Measurements from ENCODE around the gene ALK.
A peak's percentile ranks its signal among the peaks of the same experiment; 100 is the strongest.

The ALK gene

GRCh38 chr2:29916571-29916970, 4.8 kb downstream of the ALK start:
- intact Hi-C loops (cut with DNase I): no loop called here
- no peak for DNase-seq

DNA sequence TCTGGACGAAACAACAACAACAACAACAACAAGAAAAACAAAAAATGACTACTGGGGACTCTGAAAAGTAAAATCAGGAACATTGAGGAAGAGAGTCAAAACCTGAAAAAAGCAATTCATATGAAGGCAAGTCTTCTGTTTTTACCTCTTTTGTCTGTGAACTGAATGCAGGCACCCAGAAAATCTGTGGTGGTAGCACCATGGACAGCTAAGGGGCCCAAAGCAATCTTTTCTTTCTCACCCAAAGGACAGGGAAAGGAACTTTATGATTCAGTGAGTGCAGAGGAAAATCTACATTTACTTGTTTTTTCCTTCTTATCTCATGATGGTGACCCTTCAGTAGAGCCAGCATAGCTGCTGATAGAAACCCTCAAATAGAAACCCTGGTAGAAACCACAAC, 10.4 kb downstream of the ALK start:
- no peak for DNase-seq
- intact Hi-C loops (cut with DNase I): no loop called here

GRCh38 chr2:29910465-29910864, 10.9 kb downstream of the ALK start:
- no peak for DNase-seq
- intact Hi-C loops (cut with DNase I): no loop called here

DNA sequence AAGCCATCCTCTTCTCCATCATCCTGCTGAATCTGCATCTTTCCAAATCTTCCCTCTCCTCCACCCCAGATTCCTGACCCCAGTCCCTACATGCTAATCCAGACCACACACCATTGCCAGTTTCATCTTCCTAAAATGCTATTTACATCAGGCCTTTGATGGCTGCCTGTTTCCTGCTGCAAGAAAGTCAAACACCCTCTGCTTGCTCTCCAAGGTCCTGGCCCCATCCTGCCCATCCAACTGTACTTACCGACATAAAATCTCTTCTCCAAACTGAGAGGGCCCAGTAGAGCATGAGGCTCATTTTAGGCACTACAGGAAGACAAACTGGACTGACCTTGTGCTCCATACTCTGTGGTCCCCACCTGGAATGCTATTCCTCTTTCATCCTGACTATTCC, 19.0 kb downstream of the ALK start:
- intact Hi-C loops (cut with DNase I): no loop called here

DNA sequence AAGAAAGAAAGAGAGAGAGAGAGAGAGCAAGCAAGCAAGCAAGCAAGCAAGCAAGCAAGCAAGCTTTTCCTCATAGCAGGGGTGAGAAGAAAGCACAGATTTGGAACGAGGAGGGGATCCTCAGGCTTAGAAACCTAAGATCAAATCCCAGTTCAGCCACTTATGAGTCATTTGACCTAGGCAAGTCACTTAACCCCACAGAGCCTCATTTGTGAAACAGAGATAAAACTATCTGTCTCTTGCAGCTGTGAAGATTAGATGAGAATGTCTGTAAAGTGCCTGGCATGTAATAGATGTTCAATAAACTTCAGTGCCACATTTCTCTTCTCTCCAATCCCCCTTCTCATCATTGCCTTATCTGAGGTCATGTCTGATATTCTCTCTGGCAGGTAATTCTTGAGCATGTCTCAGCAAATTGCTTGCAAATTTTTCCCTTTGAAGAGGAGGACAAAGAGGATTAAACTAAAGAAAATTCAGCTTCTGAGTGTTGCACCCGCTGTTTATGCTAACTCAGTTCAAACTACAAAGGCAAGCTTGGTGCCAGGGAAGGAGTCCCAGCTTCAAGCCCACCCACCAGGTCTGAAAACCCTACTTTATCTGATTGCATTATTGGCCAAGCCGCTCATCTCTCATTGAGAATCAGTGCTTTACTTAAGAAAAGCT, 20.3 kb downstream of the ALK start:
- no peak for DNase-seq
- intact Hi-C loops (cut with DNase I): no loop called here

More for the DNA sequence above, 19.0 kb downstream of the ALK start:
- DNase-seq: no peak

DNA sequence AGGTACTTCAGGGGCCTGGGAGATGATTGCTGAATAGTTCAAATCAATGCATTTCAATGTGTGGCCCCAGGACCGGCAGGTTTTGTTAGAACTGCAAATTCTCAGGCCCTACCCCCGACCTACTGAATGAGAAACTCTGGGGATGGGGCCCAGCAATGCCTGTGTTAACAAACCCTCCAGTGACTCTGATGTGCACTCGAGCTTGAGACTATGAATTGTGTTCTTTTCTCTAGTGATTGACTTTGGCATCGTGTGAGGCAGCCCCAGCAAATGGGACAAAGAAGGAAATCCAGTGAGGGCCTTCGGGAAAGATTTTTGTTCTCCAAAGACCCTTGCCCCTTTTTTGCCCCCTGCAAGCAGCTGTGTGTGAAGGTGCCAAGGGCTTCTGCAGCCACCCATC, 22.4 kb downstream of the ALK start:
- intact Hi-C loops (cut with DNase I): no loop called here
- DNase-seq: no peak

DNA sequence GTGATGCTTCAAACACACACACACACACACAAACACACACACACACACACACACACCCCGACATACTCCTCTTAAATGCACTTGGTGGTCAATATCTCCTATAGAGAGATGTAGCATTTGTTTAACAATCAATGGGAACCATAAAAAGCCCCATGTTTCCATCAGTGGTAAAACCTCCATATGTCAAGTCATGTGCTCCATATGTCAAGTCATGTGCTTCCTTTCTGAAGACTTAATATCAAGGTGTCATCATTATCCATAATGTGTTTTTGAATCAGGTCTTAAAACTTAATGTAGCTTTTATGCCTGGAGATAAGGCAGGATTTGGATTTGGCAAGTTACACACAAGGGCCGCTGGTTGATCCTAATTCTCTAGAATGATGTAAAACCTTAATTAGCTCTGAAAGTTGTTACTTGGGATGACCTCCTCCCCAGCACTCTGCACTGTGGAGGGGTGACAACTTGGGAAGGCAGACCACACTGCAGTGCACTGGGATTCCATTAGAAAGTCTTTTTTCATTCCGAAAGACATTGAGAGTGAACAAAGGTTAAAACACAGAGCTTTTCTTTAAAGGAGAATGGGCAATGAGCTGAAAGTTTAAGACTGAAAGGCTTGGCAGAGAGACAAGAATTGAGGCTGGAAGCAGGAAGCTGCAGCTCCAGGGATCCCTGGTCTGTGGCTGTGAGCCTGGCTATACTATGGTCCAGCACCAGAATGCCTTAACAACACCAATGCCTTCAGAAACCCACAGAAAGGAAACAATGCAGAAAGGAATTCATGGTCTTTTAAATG, 26.4 kb downstream of the ALK start:
- no peak for DNase-seq
- intact Hi-C loops (cut with DNase I): no loop called here

GRCh38 chr2:29892585-29893259, 28.7 kb downstream of the ALK start:
- intact Hi-C loops (cut with DNase I): no loop called here
- DNase-seq: no peak

DNA sequence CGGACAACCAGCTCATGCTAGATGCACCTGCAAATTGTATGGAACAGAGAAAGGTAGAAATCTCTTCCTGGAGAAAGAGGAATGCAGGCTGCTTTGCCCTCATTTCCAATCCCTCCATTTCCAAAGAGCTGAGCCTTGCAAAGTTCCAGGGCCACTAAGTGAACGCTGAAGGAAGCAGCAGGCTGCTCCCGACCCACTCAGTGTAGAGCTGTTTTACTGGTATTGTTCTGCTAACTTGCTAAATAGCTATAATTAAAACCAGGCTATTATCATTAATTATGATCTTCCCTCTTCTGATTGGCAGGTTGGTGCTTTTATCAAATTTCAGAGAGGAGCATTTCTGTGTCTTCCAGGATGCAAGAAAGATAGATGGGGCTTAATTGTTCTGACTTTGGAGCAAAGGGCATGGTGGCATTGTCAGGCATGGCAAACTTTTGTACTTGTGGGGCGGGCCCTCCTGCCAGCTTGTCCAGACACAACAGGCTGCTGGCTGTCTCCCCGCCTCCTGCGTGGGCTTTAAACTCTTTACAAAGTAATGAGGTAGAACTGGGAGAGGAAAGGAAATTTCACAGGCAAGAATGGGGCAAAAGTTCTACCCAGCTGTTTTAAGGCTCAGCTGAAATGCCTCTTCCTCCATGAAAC, 40.2 kb downstream of the ALK start:
- DNase-seq: peak in 1 of 42 donors; percentile 8
- intact Hi-C loops (cut with DNase I): no loop called here

- intact Hi-C loops (cut with DNase I): no loop called here
- no peak for DNase-seq
Observed at GRCh38 chr2:29880084-29880483, 41.3 kb downstream of the ALK start.

DNA sequence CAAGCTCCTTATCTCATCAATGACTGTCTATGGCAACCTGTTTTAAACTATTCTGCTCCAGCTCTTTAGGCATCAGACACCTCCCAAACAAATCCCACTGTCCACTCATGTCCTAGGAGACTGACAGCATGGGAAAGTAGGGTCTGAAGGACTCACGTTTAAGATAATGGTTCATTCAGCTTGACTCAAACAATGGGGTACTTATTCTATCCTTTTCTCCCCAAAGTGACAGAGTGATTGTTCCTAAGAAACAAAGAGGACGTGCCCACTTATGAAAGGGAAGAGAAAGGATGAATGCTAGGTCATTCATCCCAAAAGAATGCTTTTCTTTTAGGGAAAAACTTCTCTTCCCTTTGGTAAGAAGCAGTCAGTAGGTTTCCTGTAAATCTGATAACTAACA, 41.9 kb downstream of the ALK start:
- DNase-seq: no peak
- intact Hi-C loops (cut with DNase I): no loop called here

DNA sequence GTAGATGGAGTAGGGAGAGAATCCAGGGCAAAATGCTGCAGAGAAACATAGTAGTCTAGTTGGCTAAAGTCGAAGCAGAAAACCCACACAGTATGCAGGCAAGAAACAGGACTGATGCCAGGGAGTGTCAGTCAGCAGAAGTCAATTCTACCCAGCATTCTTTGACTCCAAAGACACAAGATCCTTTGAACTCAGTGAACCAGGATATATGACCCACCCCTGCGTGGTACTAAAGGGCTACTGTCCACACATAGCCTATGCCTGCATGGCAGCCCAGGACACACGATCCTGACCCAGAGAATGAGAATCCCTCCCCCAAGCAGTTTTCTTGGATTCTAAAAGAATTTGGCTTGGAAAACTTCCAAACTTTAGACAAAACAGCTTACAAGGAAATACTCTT, 42.5 kb downstream of the ALK start:
- peak in 2 of 42 donors; percentile 5 to 13 for DNase-seq
- intact Hi-C loops (cut with DNase I): no loop called here

DNA sequence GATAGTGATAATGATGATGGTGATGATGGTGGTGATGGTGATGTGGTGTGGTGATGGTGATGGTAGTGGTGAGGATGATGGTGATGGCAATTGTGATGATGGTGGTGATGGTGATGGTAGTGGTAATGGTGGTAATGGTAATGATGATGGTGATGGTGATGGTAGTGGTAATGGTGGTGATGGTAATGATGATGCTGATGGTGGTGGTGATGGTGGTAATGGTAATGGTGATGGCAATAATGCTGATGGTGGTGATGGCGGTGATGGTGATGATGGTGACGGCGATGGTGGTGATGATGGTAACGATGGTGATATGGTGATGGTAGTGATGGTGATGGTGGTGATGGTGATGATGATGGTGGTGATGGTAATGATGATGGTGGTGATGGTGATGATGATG, 45.0 kb downstream of the ALK start:
- intact Hi-C loops (cut with DNase I): no loop called here
- DNase-seq: no peak

- intact Hi-C loops (cut with DNase I): no loop called here
- DNase-seq: no peak
Observed at GRCh38 chr2:29874745-29875144, 46.6 kb downstream of the ALK start.

GRCh38 chr2:29872870-29873269, 48.5 kb downstream of the ALK start:
- intact Hi-C loops (cut with DNase I): no loop called here
- no peak for DNase-seq

DNA sequence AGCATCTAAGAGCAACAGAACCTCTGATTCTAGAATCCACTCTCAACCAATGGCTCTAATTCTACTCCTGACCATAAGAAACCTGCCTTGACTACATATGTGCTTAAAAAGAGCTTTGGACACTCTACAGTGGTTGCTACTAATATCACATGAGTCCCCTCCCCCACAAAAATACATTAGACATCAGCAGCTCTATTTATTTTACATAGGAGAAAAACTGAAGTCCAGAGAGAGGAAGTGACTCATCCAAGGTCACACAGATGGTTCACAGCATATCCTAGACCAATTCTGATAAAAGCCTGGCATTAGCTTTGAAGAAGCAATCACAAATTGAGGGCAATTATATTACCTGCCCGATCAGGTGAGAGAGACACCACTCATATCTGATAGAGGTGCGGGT, 49.8 kb downstream of the ALK start:
- intact Hi-C loops (cut with DNase I): no loop called here
- no peak for DNase-seq

DNA sequence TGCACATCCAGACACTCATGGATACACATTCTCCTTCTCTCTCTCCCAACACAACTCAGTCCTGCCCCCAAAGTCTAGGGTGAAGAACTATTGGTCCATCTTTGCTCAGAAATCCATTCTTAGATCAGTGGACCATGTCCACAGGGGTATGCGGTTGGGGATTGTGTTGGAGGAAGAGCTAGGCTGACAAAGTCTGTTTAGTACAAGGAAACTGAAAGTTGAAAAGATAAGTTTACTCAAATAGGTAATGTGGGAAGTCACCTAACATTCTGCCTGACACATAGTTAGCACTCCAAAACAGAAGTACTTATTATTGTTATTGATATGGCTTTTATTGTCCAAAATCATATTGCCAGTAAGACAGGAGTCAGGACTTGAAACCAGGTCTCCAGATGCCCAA, 55.9 kb downstream of the ALK start:
- intact Hi-C loops (cut with DNase I): no loop called here
- DNase-seq: no peak

DNA sequence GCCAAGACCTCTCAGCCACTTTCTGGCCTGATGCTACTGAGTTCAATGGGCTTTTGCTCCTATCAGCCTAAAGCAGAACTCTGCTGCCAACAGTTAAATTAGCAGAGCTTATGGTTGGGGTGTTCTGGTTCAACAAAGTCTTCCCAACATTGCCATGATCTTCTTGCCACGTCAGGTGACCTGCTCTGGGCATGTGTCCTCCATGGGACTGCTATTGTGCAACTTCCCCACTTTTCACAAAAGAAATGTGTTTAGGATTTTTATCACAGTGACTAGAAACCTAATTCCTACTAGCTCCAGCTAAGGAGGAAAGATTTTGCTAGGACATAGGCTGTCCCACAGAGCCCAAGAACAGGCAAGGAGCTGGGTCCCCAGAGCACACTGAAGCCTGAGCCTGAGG, 56.4 kb downstream of the ALK start:
- intact Hi-C loops (cut with DNase I): no loop called here
- DNase-seq: no peak

DNA sequence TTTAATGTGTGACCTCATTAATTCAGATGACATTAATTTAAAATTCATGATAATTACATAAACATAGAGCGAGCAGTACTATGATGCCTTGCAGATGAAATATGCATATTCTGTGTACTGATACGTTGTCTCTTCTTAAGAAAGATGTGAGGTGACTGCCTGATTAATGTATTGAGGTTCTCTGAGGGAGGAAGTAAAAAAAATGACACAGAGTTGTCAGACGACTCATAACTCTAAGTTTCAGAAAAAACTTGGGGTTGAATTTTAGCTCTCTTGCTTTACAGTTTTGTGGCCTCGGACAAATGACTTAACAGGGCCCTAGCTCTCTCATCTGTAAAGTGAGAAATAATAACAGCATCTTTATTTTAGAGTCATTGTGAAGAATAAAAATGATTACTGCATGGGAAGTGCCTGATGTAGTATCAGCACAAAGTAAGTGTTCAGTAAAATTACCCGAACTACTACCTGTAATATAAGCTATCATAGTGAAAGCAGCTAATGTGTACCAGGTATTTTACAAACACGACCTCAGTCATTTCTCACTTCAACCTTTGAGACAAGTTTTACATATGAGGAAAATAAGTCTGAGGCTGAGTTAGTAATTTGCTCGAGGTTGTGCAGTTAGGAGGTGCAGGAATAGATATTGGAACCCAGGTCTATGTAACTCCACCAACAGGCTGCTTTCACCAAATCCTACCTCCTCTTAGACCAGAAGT, 65.3 kb downstream of the ALK start:
- DNase-seq: peak in 1 of 42 donors; percentile 3
- intact Hi-C loops (cut with DNase I): no loop called here
